H1 (cell line): ENCODE measurements around the gene CTSA. TPM values are rescaled to one million over a fixed set of nuclear protein-coding genes. Genes with fewer than 3 reads are reported as not detected.

Experiments
- ATF2 ChIP-seq: IDR thresholded peaks from 2 replicates; pipeline ENCODE4 v1.6.1; 2012; ENCODE audit warnings: low read length, inconsistent platforms
- CBX8 ChIP-seq: fragments of 300-800, 300-1000 bp; sonication (generic); IDR thresholded peaks from 2 replicates; pipeline ENCODE4 v1.7.1; 2016; ENCODE audit warnings: low read depth, low read length, borderline replicate concordance
- CHD1 ChIP-seq: IDR thresholded peaks from 2 replicates; pipeline ENCODE4 v1.6.1; 2012; ENCODE audit warnings: low read depth, low read length, improper control_type of control experiment
- CHD7 ChIP-seq: fragments of 300-600 bp; sonication (generic); IDR thresholded peaks from 2 replicates; pipeline ENCODE4 v1.7.1; 2012; ENCODE audit warnings: low read length, moderate library complexity, mild to moderate bottlenecking, inconsistent platforms; ENCODE audit not compliant: insufficient replicate concordance
- EZH2 ChIP-seq: fragments of 200-600 bp; sonication (generic); IDR thresholded peaks from 2 replicates; pipeline ENCODE4 v1.7.1; 2012; ENCODE audit warnings: low read depth, mild to moderate bottlenecking, moderate library complexity, low read length, inconsistent platforms; ENCODE audit not compliant: severe bottlenecking
- JUN ChIP-seq: IDR thresholded peaks from 2 replicates; pipeline ENCODE4 v1.6.1; 2011; ENCODE audit warnings: low read depth, mild to moderate bottlenecking, improper control_type of control experiment, low read length
- TBP ChIP-seq: IDR thresholded peaks from 2 replicates; pipeline ENCODE4 v1.6.1; 2011; ENCODE audit warnings: low read depth, low read length, improper control_type of control experiment
- polyA plus RNA-seq, 7 experiments: library from polyadenylated mRNA; depleted of rRNA in 3 of 7; stranded (reverse) in 5 of 7; unstranded in 2 of 7; fragments of >200 nt in 5 of 7; fragments of 200-250 nt in 2 of 7; gene quantifications; 1 replicate in 5 of 7; 2 replicates in 1 of 7; 4 replicates in 1 of 7; pipeline versions ENCODE4 v1.2.1 to v1.2.3, GENCODE V29; 2011 to 2013; ENCODE audit warnings: missing spikeins in 2 of 7, mixed read lengths in 2 of 7
- total RNA-seq: library from RNA; stranded (reverse); fragmentation: NEBNext Ultra II Directional; extraction: Animal tissue kit (Norgen Biotek cat#: 25700); gene quantifications from 2 replicates; pipeline ENCODE4 v1.2.1, GENCODE V29; 2021

The CTSA gene
- total and polyA plus RNA-seq, 2 of the 8 experiments (the other 6 are each of a cell fraction or from before 2014, with no cell fraction given) = 49.7 to 74.0 TPM

- TF ChIP-seq CHD7 (no peak), ATF2 (peak; percentile 61; the same call in 1 of the 2 replicates), TBP (peak; percentile 85), JUN (no peak), CBX8 (no peak), EZH2 (no peak), CHD1 (no peak)
These were observed at the start of gene CTSA, which contains the start of gene NEURL2 (continued) for GRCh38 chr20:45890985-45891983.
